ENCODE data around the gene RPL13.
A peak's percentile ranks its signal among the peaks of the same experiment; 100 is the strongest.

Gene RPL13

DNA sequence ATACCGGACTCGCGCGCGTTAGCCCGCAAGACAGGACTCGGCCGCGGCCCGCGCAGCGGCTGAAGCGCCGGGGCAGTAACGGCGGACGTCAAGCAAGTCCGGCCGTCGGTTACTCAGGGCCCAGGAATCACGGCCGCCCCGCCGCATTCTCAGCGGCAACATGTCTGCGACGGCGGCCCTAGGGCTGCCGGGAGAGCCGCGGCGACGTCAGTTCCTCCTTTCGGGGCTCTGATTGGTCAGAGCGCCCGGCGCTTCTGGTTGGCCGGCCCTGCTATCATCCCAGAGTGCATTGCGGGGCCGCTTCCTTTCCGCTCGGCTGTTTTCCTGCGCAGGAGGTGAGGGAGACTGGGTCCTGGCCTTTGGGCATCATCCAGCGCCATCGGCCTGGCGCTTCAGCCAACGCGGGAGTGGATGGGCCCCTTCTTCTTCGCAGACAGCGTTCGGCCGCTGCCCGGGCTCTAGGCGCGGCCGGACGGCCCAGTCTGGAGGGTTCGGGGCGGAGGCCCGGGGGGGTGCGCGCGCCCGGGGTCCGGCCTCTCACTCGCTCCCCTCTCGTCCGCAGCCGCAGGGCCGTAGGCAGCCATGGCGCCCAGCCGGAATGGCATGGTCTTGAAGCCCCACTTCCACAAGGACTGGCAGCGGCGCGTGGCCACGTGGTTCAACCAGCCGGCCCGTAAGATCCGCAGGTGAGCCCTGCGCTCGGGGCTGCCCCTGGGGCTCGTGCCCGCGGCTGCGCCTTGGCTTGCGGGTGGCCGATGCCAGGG, at the start of gene RPL13:
Gene RPL13 (plus strand): TSS at position 305 of the 764 bp plus-strand sequence. CDS start 278 bp downstream, at position 583.
- TF ChIP-seq, protein P1, sequence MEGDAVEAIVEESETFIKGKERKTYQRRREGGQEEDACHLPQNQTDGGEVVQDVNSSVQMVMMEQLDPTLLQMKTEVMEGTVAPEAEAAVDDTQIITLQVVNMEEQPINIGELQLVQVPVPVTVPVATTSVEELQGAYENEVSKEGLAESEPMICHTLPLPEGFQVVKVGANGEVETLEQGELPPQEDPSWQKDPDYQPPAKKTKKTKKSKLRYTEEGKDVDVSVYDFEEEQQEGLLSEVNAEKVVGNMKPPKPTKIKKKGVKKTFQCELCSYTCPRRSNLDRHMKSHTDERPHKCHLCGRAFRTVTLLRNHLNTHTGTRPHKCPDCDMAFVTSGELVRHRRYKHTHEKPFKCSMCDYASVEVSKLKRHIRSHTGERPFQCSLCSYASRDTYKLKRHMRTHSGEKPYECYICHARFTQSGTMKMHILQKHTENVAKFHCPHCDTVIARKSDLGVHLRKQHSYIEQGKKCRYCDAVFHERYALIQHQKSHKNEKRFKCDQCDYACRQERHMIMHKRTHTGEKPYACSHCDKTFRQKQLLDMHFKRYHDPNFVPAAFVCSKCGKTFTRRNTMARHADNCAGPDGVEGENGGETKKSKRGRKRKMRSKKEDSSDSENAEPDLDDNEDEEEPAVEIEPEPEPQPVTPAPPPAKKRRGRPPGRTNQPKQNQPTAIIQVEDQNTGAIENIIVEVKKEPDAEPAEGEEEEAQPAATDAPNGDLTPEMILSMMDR (IDR thresholded peaks at IDR 0.05; ENCODE audit: insufficient read depth, low read length, missing control alignments) = no peak
- CTCF ChIA-PET = no interaction called here
- peak; percentile 71 for DNase-seq (ENCODE audit: low read depth, low spot score)
- POLR2A ChIA-PET = no interaction called here
- H3K4me3 ChIP-seq (ENCODE audit: low read depth, low read length) = peak within 1 kb of the TSS; percentile 85

DNA sequence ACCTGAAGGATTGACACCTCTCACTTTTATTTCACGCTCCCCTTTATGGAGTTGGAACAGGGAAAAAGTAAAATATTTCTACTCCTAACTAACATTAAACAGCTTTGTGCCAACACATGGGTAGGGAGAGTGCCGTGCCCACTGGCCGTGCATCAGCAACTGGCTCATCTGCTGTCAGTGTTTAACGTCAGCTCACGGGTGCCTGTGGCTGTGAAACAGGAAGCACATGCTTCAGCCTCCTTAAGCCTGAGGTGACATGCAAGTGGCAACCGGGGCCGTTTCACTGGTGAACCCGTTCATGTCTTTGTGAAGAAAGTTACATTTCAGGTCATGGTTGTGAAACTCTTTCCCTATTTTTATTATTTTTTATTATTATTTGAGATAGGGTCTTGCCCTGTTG, 49.1 kb upstream of the RPL13 start:
- TF ChIP-seq, protein P1 (IDR thresholded peaks at IDR 0.05; ENCODE audit: insufficient read depth, low read length, missing control alignments) = no peak
- ChIA-PET POLR2A (no interaction called here), CTCF (interaction anchor here (0.6 to 5.2 kb wide), 5 partner anchors 10 to 271 kb away, joined by 3 to 34 read pairs (median 4); no protein-coding TSS in a partner anchor)
- no peak overlapping the region for H3K4me3 ChIP-seq (ENCODE audit: low read depth, low read length)
- DNase-seq (ENCODE audit: low read depth, low spot score) = no peak

DNA sequence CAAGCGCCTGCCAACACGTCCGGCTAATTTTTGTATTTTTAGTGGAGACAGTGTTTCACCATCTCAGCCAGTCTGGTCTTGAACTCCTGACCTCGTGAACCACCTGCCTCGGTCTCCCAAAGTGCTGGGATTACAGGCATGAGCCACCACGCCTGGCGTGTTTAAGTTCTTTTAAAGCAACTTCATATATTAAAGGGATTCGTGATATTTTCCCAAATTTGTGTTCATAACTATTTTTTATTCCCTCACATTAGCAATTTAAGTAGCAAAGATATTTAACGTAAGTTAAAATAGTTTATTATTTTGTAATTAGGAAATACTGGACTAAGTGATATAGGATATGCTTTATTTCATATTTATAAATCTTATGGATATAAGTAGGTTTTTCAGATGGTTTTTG, 48.0 kb upstream of the RPL13 start:
- no peak overlapping the region for H3K4me3 ChIP-seq (ENCODE audit: low read depth, low read length)
- ChIA-PET POLR2A (no interaction called here), CTCF (no interaction called here)
- DNase-seq (ENCODE audit: low read depth, low spot score) = no peak
- TF ChIP-seq, protein P1 (IDR thresholded peaks at IDR 0.05; ENCODE audit: insufficient read depth, low read length, missing control alignments) = no peak

DNA sequence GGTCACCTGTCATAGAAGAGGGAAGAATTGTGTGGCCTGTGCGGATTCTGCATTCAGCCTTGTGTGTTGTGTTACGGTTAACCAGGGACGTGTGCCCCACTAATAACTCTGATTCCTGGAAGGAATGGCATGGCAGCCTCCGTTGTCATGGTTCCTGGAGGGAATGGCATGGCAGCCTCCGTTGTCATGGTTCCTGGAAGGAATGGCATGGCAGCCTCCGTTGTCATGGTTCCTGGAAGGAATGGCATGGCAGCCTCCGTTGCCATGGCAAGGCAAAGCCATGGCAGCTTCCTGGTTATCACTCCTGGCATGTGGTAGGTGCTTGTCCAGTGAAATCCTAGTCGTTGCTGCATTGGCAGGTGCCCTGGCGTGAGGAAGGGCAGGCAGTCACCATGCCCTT, 43.4 kb upstream of the RPL13 start:
- ChIA-PET CTCF (interaction anchor here (1.5 to 1.9 kb wide), 2 partner anchors 9 to 12 kb away, joined by 5 read pairs; no protein-coding TSS in a partner anchor), POLR2A (no interaction called here)
- no peak for DNase-seq (ENCODE audit: low read depth, low spot score)
- H3K4me3 ChIP-seq (ENCODE audit: low read depth, low read length) = no peak overlapping the region
- TF ChIP-seq, protein P1 (IDR thresholded peaks at IDR 0.05; ENCODE audit: insufficient read depth, low read length, missing control alignments) = no peak

DNA sequence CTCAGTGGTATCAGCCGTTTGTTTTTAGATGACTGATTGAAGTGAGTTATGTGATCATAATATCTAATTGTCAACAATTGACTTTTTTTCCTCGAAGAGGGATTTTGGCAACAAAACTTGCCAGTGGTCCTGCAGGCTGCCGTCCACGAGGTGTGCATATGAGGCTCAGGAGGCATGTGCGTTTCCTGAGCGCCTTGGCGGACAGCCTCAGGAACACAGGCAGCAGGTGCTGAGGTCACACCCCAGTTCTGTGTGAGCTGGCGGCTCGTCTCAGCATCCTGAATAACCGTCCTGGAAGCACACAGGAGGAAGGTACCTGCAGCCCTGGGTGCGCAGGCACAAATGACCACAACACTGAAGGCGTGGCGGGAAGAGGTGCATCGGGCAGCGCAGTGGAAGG, 40.6 kb upstream of the RPL13 start:
- ChIA-PET POLR2A (no interaction called here), CTCF (no interaction called here)
- no peak overlapping the region for H3K4me3 ChIP-seq (ENCODE audit: low read depth, low read length)
- no peak for DNase-seq (ENCODE audit: low read depth, low spot score)
- TF ChIP-seq, protein P1 (IDR thresholded peaks at IDR 0.05; ENCODE audit: insufficient read depth, low read length, missing control alignments) = no peak

DNA sequence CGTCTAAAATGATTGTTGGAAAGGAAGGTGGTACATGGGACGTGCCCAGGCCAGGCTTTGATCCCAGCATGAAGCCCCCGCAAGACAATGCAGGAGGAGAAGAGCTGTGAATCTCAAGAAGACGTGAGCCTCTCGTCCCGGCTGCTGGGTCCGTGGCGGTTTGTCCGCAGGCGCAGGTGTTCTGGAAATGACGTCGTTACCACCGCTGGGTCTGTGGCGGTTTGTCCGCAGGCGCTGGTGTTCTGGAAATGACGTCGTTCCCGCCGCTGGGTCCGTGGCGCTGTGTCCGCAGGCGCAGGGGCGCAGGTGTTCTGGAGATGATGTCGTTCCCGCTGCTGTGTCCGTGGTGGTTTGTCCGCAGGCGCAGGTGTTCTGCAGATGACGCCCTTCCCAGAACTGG, 38.2 kb upstream of the RPL13 start:
- TF ChIP-seq, protein P1 (IDR thresholded peaks at IDR 0.05; ENCODE audit: insufficient read depth, low read length, missing control alignments) = no peak

More for the DNA sequence above, 38.2 kb upstream of the RPL13 start:
- ChIA-PET POLR2A (no interaction called here), CTCF (interaction anchor here (1.3 to 1.6 kb wide), 2 partner anchors 8 to 11 kb away, joined by 3 to 4 read pairs; no protein-coding TSS in a partner anchor)
- no peak overlapping the region for H3K4me3 ChIP-seq (ENCODE audit: low read depth, low read length)
- DNase-seq (ENCODE audit: low read depth, low spot score) = no peak
